Measurements from ENCODE around the gene CFAP77.

GRCh38 chr9:132487980-132488535, 78.0 kb downstream of the CFAP77 start:
- TF ChIP-seq USF2 (CRISPR knock-in tag; IDR thresholded peaks at IDR 0.05) (no peak), POLR2AphosphoS5 (IDR thresholded peaks at IDR 0.05; ENCODE audit: control insufficient read depth, insufficient read depth, low read depth, low read length) (no peak), ZNF274 (IDR thresholded peaks at IDR 0.05; ENCODE audit: borderline replicate concordance, low read depth, low read length) (no peak), HNRNPH1 (optimal IDR thresholded peaks at IDR 0.05; ENCODE audit: low read depth, low read length) (no peak), CTCF (IDR thresholded peaks at IDR 0.05 in 2 of 3, conservative IDR thresholded peaks at IDR 0.05 in 1 of 3; ENCODE audit: insufficient read depth in 2 of 3, low read depth in 1 of 3, low read length in 3 of 3) (no peak), ELK1 (CRISPR knock-in tag; IDR thresholded peaks at IDR 0.05) (no peak)

Data from K562 (cell line).